Measurements from ENCODE around the gene C1orf21.

DNA sequence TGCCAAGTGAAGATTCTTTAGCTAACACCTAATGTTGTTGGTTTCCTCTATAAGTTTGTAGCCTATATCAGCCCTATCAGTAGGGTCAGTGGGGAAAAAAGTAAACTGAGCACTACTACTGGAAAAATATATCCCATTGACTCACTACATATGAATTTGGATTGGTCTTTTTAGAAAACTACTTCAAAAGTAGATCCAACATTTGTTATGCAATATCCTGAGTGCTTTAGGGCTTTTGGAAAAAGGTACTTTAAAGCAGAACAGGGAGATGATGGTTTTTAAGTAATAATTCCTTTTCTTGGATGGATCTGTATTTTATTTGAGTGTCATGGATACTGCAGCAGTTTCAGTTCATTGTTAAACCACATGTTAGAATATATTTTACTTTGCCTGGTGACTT lies 7.1 kb downstream of the C1orf21 start:
- TF ChIP-seq, protein P1, sequence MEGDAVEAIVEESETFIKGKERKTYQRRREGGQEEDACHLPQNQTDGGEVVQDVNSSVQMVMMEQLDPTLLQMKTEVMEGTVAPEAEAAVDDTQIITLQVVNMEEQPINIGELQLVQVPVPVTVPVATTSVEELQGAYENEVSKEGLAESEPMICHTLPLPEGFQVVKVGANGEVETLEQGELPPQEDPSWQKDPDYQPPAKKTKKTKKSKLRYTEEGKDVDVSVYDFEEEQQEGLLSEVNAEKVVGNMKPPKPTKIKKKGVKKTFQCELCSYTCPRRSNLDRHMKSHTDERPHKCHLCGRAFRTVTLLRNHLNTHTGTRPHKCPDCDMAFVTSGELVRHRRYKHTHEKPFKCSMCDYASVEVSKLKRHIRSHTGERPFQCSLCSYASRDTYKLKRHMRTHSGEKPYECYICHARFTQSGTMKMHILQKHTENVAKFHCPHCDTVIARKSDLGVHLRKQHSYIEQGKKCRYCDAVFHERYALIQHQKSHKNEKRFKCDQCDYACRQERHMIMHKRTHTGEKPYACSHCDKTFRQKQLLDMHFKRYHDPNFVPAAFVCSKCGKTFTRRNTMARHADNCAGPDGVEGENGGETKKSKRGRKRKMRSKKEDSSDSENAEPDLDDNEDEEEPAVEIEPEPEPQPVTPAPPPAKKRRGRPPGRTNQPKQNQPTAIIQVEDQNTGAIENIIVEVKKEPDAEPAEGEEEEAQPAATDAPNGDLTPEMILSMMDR (IDR thresholded peaks at IDR 0.05): no peak
- no peak for TF ChIP-seq EZH2 (IDR thresholded peaks at IDR 0.05; ENCODE audit: borderline replicate concordance, insufficient read depth, low read depth, low read length, poor library complexity, severe bottlenecking)
